Measurements from ENCODE around the gene MAGOH. TPM values are rescaled to one million over a fixed set of nuclear protein-coding genes. Genes with fewer than 3 reads are reported as not detected.
A peak's percentile ranks its signal among the peaks of the same experiment; 100 is the strongest.
"Not testable (repeated sequence)": the region's sequence is repeated elsewhere in the genome, so short reads cannot be mapped to it uniquely, and the experiment has no call there.

Gene MAGOH
- 10 to 100 TPM; 21.9 to 22.1 TPM for total RNA-seq

GRCh38 chr1:53238197-53239155, at the start of gene MAGOH:
TSS of gene MAGOH (minus strand) at chr1:53238518. CDS start at chr1:53238448, 70 bp downstream.
- TF ChIP-seq CTCF (IDR thresholded peaks at IDR 0.05): no peak
- Histone ChIP-seq H3K27me3 (no peaks in the 10 kb centered on the region), H3K9me3 (no peaks in the 10 kb centered on the region), H3K27ac (peak within 1 kb of the TSS; percentile 80 to 83), H3K4me3 (peak within 1 kb of the TSS; percentile 88 to 99), H3K36me3 (peaks cover 21% of the 10 kb centered on the region), H3K4me1 (peaks cover 0 to 29% of the 10 kb centered on the region in 2 donors)
- peak; percentile 95 for DNase-seq (ENCODE audit: low spot score)

- Histone ChIP-seq H3K9me3 (no peaks in the 10 kb centered on the region), H3K36me3 (no peaks in the 10 kb centered on the region), H3K27me3 (no peaks in the 10 kb centered on the region), H3K27ac (no peak overlapping the region), H3K4me1 (peaks cover 0 to 12% of the 10 kb centered on the region in 2 donors), H3K4me3 (no peak overlapping the region)
- DNase-seq (ENCODE audit: low spot score): no peak
- no peak for TF ChIP-seq CTCF (IDR thresholded peaks at IDR 0.05)
Measured at GRCh38 chr1:53286955-53287354, 48.6 kb upstream of the MAGOH start.

GRCh38 chr1:53285969-53286760, 47.8 kb upstream of the MAGOH start:
- H3K9me3 ChIP-seq: no peaks in the 10 kb centered on the region
- no peak overlapping the region for H3K27ac ChIP-seq
- no peaks in the 10 kb centered on the region for H3K27me3 ChIP-seq
- TF ChIP-seq CTCF (IDR thresholded peaks at IDR 0.05): no peak
- no peak overlapping the region for H3K4me3 ChIP-seq
- peaks cover 0 to 12% of the 10 kb centered on the region in 2 donors for H3K4me1 ChIP-seq
- no peaks in the 10 kb centered on the region for H3K36me3 ChIP-seq
- no peak for DNase-seq (ENCODE audit: low spot score)

GRCh38 chr1:53285546-53285945, 47.2 kb upstream of the MAGOH start:
- Histone ChIP-seq H3K27ac (no peak overlapping the region), H3K4me1 (peaks cover 0 to 12% of the 10 kb centered on the region in 2 donors), H3K36me3 (no peaks in the 10 kb centered on the region), H3K27me3 (no peaks in the 10 kb centered on the region), H3K9me3 (no peaks in the 10 kb centered on the region), H3K4me3 (no peak overlapping the region)
- no peak for TF ChIP-seq CTCF (IDR thresholded peaks at IDR 0.05)
- no peak for DNase-seq (ENCODE audit: low spot score)

- H3K9me3 ChIP-seq: no peaks in the 10 kb centered on the region
- H3K4me1 ChIP-seq: peaks cover 0 to 12% of the 10 kb centered on the region in 2 donors
Measured at GRCh38 chr1:53284224-53285020, 46.1 kb upstream of the MAGOH start.

GRCh38 chr1:53283156-53283555, 44.8 kb upstream of the MAGOH start:
- H3K4me3 ChIP-seq; DNase-seq (ENCODE audit: low spot score); H3K9me3 ChIP-seq; H3K27me3 ChIP-seq; H3K36me3 ChIP-seq; H3K27ac ChIP-seq: not testable (repeated sequence)
- peaks cover 0 to 12% of the 10 kb centered on the region in 2 donors for H3K4me1 ChIP-seq

More at GRCh38 chr1:53284224-53285020, 46.1 kb upstream of the MAGOH start:
- TF ChIP-seq CTCF (IDR thresholded peaks at IDR 0.05): no peak
- Histone ChIP-seq H3K27ac (no peak overlapping the region), H3K27me3 (no peaks in the 10 kb centered on the region), H3K4me3 (no peak overlapping the region), H3K36me3 (no peaks in the 10 kb centered on the region)
- DNase-seq (ENCODE audit: low spot score): no peak

Measured in right atrium auricular region (tissue), 2 donors.